Right lobe of liver (tissue), 6 donors: ENCODE data around the gene UBE2B. TPM values are rescaled to one million over a fixed set of nuclear protein-coding genes. Genes with fewer than 3 reads are reported as not detected.
A peak's percentile ranks its signal among the peaks of the same experiment; 100 is the strongest.

Source experiments
- ATAC-seq, 4 donors: fragments of 200-7000 bp; cut with Tn5 transposase; one replicate each; pipeline ENCODE4 v1.9.1; 2020; ENCODE audit warnings: mild to moderate bottlenecking in 4 of 4, moderate library complexity in 4 of 4
- DNase-seq, 3 donors: peaks; one replicate each; pipeline ENCODE4 v3.0.0-alpha.2; 2020
- H3K27ac ChIP-seq, 3 donors: fragments of 200-600 bp; one replicate each; pipeline ENCODE4 v1.8.0; 2022
- H3K27me3 ChIP-seq, 2 donors: fragments of 200-600 bp; one replicate each; pipeline ENCODE4 v1.8.0; 2022
- H3K36me3 ChIP-seq, 4 donors: fragments of 200-600 bp; sonication (generic) in 1 of 4; one replicate each; pipeline versions ENCODE4 v1.5.1 to v1.8.0; 2017 to 2022; ENCODE audit warnings: control low read depth in 1 of 4
- H3K4me1 ChIP-seq, 4 donors: fragments of 200-600 bp; sonication (generic) in 1 of 4; one replicate each; pipeline versions ENCODE4 v1.5.1 to v1.8.0; 2017 to 2022; ENCODE audit warnings: control low read depth in 1 of 4
- H3K4me3 ChIP-seq, 3 donors: fragments of 200-600 bp; one replicate each; pipeline ENCODE4 v1.8.0; 2022
- H3K9me3 ChIP-seq, 4 donors: fragments of 200-600 bp; sonication (generic) in 1 of 4; one replicate each; pipeline versions ENCODE4 v1.5.1 to v1.8.0; 2017 to 2022; ENCODE audit warnings: control low read depth in 1 of 4
- CTCF ChIP-seq, 4 donors: fragments of 200-600 bp in 3 of 4; fragments of 450-650 bp in 1 of 4; IDR thresholded peaks; one replicate each; pipeline versions ENCODE4 v1.5.1 to v1.8.0; 2016 to 2022; ENCODE audit warnings: antibody characterized with exemption in 4 of 4, mild to moderate bottlenecking in 2 of 4
- POLR2A ChIP-seq: fragments of 450-650 bp; IDR thresholded peaks from one replicate; pipeline ENCODE4 v1.6.1; 2017; ENCODE audit warnings: antibody characterized with exemption, mild to moderate bottlenecking
- WGBS: methylation state at CpG from one replicate; pipeline ENCODE4 v1.1.6; 2018; ENCODE audit warnings: low coverage, low lambda C conversion rate; ENCODE audit not compliant: insufficient coverage; ENCODE audit errors: missing lambda C conversion rate; 5-methylcytosine and 5-hydroxymethylcytosine counted together
- intact Hi-C, 2 donors: fragments of 100-400 bp; cut with DNase I; formaldehyde crosslinking; loops; one replicate each; pipeline versions ENCODE4 v1.11.2 to v1.14.1; 2022
- total RNA-seq, 6 experiments: library from RNA; depleted of rRNA in 2 of 6; stranded (reverse); fragments of >200 nt in 2 of 6; fragmentation: NEBNext Ultra II Directional in 3 of 6; extraction: Animal tissue kit (Norgen Biotek cat#: 25700) in 3 of 6; gene quantifications; one replicate each; pipeline versions ENCODE4 v1.1.0 to v1.2.4, GENCODE V29; 2016 to 2023
- donor health status: DM: no; HTN: yes; CAD: no.
- donor health status: DM: no; HTN: no; CAD: no.
- donor health status: DM: no; HTN: no; CAD: no.
- donor health status: DM: no; HTN: yes; CAD: no.
- donor health status: DM: no; HTN: yes; CAD: no.

The UBE2B gene
- total RNA-seq, 6 experiments from 2014 or later: 23.4 to 56.2 (median 37.9) TPM

- H3K4me1 ChIP-seq: peaks cover 0 to 40% (median 18%) of the 10 kb centered on the region in 4 donors
- H3K9me3 ChIP-seq: no peaks in the 10 kb centered on the region
- TF ChIP-seq POLR2A (no peak), CTCF (IDR thresholded peaks at IDR 0.05) (no peak)
- 31% methylated on average over 11 of the region's 20 CpGs for WGBS
- no peaks in the 10 kb centered on the region for H3K27me3 ChIP-seq
- H3K4me3 ChIP-seq: no peak overlapping the region
- no peaks in the 10 kb centered on the region for H3K36me3 ChIP-seq
- H3K27ac ChIP-seq: peak overlapping the region in 2 of 3 donors; percentile 43 to 77
- ATAC-seq (peak; percentile 65 to 72 (median 66)), DNase-seq (peak; percentile 72 to 88 (median 78))
- intact Hi-C loops: no loop called here
These were observed 65.4 kb downstream of the UBE2B start for GRCh38 chr5:134436523-134437339.

DNA sequence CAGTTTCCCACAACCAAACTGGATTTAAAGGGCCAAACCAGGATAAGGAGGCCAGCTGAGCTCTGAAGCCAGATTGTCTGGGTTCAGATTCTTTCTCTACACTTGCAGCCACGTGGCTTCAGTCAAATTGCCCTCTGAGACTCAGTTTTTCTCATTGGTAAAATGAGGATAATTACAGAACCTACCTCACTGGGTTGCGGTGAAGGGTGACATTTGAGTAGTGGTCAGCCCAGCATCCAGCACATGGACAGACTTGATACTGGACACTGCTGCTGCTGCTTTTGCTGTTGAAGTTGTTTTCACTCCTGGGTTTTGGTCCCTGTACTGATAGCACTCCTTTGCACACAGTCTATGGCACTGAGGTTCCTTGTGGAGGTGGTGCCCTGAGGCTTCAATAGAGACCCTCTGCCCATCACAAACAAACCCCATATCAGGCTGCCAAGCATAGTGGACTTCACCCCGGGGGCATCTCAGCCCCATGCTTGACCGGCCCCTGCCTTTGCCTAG, 66.0 kb downstream of the UBE2B start:
- no peak overlapping the region for H3K4me3 ChIP-seq
- intact Hi-C loops: no loop called here
- peaks cover 0 to 40% (median 18%) of the 10 kb centered on the region in 4 donors for H3K4me1 ChIP-seq
- no peaks in the 10 kb centered on the region for H3K9me3 ChIP-seq
- no peak for TF ChIP-seq CTCF (IDR thresholded peaks at IDR 0.05)
- no peak for TF ChIP-seq POLR2A
- ATAC-seq: no peak
- no peaks in the 10 kb centered on the region for H3K36me3 ChIP-seq
- no peak for DNase-seq
- H3K27ac ChIP-seq: peak overlapping the region in 2 of 3 donors; percentile 43 to 77
- H3K27me3 ChIP-seq: no peaks in the 10 kb centered on the region
- 38% methylated on average over 1 of the region's 4 CpGs for WGBS

DNA sequence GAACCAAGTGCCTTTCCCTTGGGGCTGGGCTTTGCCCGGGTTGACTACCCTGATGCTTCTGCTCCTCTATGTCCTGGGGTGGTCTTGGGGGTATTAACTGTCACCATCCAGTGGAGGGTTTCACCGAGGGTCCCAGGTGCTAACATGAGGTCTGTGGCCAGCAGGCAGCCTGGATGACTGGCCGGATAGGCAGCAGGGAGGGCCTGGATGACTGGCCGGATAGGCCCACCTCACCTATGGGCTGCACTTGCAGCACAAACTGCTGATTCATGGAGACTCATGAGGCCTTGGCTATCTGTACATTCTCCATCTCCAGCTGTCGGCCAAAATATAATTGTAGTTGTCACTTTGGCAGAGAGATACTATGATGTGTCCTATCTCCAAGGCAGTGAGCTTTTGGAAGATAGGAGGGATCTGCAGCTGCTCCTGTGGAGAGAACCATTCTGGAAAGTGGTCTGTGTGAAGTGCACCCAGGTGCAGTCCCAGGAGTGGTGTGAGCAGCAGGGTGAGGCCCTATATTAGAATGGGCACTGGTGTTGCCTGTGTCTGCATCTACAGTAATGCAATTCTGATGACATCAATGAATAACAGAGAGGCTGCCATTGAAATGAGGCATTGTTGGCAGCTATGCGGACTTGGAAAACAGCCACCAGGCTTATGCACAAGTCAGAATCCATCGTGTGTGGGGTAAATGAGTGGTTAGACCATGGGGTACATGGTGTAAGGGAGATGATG, 66.6 kb downstream of the UBE2B start:
- H3K4me3 ChIP-seq: no peak overlapping the region
- no peaks in the 10 kb centered on the region for H3K36me3 ChIP-seq
- WGBS: 40% methylated on average over 3 of the region's 7 CpGs
- intact Hi-C loops: no loop called here
- TF ChIP-seq POLR2A: no peak
- TF ChIP-seq CTCF (IDR thresholded peaks at IDR 0.05): no peak
- DNase-seq: no peak
- H3K27ac ChIP-seq: peak overlapping the region in 2 of 3 donors; percentile 43 to 77
- no peaks in the 10 kb centered on the region for H3K9me3 ChIP-seq
- no peaks in the 10 kb centered on the region for H3K27me3 ChIP-seq
- ATAC-seq: no peak
- H3K4me1 ChIP-seq: peaks cover 0 to 40% (median 18%) of the 10 kb centered on the region in 4 donors

- peak overlapping the region; percentile 38 to 77 (median 54) for H3K27ac ChIP-seq
- WGBS: 10% methylated on average over 1 of the region's 7 CpGs
- H3K4me1 ChIP-seq: peaks cover 0 to 40% (median 18%) of the 10 kb centered on the region in 4 donors
- no peaks in the 10 kb centered on the region for H3K36me3 ChIP-seq
- H3K9me3 ChIP-seq: no peaks in the 10 kb centered on the region
- H3K27me3 ChIP-seq: no peaks in the 10 kb centered on the region
- no peak for DNase-seq
- ATAC-seq: peak in 2 of 4 donors; percentile 0 to 4
- intact Hi-C loops: no loop called here
- no peak for TF ChIP-seq POLR2A
- no peak for TF ChIP-seq CTCF (IDR thresholded peaks at IDR 0.05)
- H3K4me3 ChIP-seq: no peak overlapping the region
These were observed 67.4 kb downstream of the UBE2B start for GRCh38 chr5:134438721-134439123.
